GM19467 (cell line): ENCODE results near the gene FUT8.
"Not testable (repeated sequence)": the region's sequence is repeated elsewhere in the genome, so short reads cannot be mapped to it uniquely, and the experiment has no call there.

ENCODE experiments used
- ATAC-seq: cut with Tn5 transposase; IDR thresholded peaks from one replicate; pipeline ENCODE4 v1.9.1; 2021; ENCODE audit warnings: mild to moderate bottlenecking, moderate library complexity; ENCODE audit not compliant: unreplicated experiment

FUT8 gene

GRCh38 chr14:65604535-65604934, 192.0 kb downstream of the FUT8 start:
- ATAC-seq: no peak

- no peak for ATAC-seq
Measured at GRCh38 chr14:65604936-65605335, 192.4 kb downstream of the FUT8 start.

GRCh38 chr14:65606460-65606859, 193.9 kb downstream of the FUT8 start:
- ATAC-seq: no peak

- ATAC-seq: no peak
Measured at GRCh38 chr14:65613131-65613650, 200.7 kb downstream of the FUT8 start.

- no peak for ATAC-seq
Measured at GRCh38 chr14:65618996-65619395, 206.5 kb downstream of the FUT8 start.

GRCh38 chr14:65620195-65620594, 207.7 kb downstream of the FUT8 start:
- no peak for ATAC-seq

GRCh38 chr14:65622703-65623102, 210.2 kb downstream of the FUT8 start:
- ATAC-seq: no peak

GRCh38 chr14:65623759-65624158, 211.2 kb downstream of the FUT8 start:
- no peak for ATAC-seq

- no peak for ATAC-seq
Measured at GRCh38 chr14:65627315-65627714, 214.8 kb downstream of the FUT8 start.

- ATAC-seq: no peak
Measured at GRCh38 chr14:65628664-65629063, 216.1 kb downstream of the FUT8 start.

- no peak for ATAC-seq
Measured at GRCh38 chr14:65631040-65631439, 218.5 kb downstream of the FUT8 start.

GRCh38 chr14:65632487-65632886, 220.0 kb downstream of the FUT8 start:
- no peak for ATAC-seq

- ATAC-seq: not testable (repeated sequence)
Measured at GRCh38 chr14:65633666-65634065, 221.1 kb downstream of the FUT8 start.

GRCh38 chr14:65637780-65638179, 225.2 kb downstream of the FUT8 start:
- ATAC-seq: no peak

- no peak for ATAC-seq
Measured at GRCh38 chr14:65639216-65639615, 226.7 kb downstream of the FUT8 start.

GRCh38 chr14:65650826-65651225, 238.3 kb downstream of the FUT8 start:
- no peak for ATAC-seq

- ATAC-seq: no peak
Measured at GRCh38 chr14:65656554-65656953, 244.0 kb downstream of the FUT8 start.

GRCh38 chr14:65658202-65658601, 245.7 kb downstream of the FUT8 start:
- no peak for ATAC-seq

GRCh38 chr14:65661865-65662264, 249.3 kb downstream of the FUT8 start:
- no peak for ATAC-seq

GRCh38 chr14:65664436-65664835, 251.9 kb downstream of the FUT8 start:
- no peak for ATAC-seq

- no peak for ATAC-seq
Measured at GRCh38 chr14:65676361-65677014, 264.0 kb downstream of the FUT8 start.

GRCh38 chr14:65685572-65685971, 273.0 kb downstream of the FUT8 start:
- no peak for ATAC-seq

- no peak for ATAC-seq
Measured at GRCh38 chr14:65686761-65687160, 274.2 kb downstream of the FUT8 start.
